ENCODE measurements around the gene TIGD2.

GRCh38 chr4:89129080-89129640 is 17.8 kb downstream of the TIGD2 start:
- no peak for TF ChIP-seq POLR2A (IDR thresholded peaks at IDR 0.05)
- TF ChIP-seq, protein P1, sequence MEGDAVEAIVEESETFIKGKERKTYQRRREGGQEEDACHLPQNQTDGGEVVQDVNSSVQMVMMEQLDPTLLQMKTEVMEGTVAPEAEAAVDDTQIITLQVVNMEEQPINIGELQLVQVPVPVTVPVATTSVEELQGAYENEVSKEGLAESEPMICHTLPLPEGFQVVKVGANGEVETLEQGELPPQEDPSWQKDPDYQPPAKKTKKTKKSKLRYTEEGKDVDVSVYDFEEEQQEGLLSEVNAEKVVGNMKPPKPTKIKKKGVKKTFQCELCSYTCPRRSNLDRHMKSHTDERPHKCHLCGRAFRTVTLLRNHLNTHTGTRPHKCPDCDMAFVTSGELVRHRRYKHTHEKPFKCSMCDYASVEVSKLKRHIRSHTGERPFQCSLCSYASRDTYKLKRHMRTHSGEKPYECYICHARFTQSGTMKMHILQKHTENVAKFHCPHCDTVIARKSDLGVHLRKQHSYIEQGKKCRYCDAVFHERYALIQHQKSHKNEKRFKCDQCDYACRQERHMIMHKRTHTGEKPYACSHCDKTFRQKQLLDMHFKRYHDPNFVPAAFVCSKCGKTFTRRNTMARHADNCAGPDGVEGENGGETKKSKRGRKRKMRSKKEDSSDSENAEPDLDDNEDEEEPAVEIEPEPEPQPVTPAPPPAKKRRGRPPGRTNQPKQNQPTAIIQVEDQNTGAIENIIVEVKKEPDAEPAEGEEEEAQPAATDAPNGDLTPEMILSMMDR (IDR thresholded peaks at IDR 0.05): no peak
- no peak for TF ChIP-seq POLR2AphosphoS5 (IDR thresholded peaks at IDR 0.05)

Data from transverse colon (tissue), 4 donors.